Vagina (tissue), 2 donors: ENCODE measurements around the gene SHTN1. TPM values are rescaled to one million over a fixed set of nuclear protein-coding genes. Genes with fewer than 3 reads are reported as not detected.

Experiments
- DNase-seq, 2 donors: peaks; one replicate each; pipeline ENCODE4 v3.0.0-alpha.2; 2017; ENCODE audit errors: extremely low spot score in 2 of 2
- H3K27ac ChIP-seq: fragments of 200-600 bp; sonication (generic); one replicate; pipeline ENCODE4 v1.5.1; 2019
- H3K27me3 ChIP-seq: fragments of 200-600 bp; sonication (generic); one replicate; pipeline ENCODE4 v1.5.1; 2019
- H3K36me3 ChIP-seq, 2 donors: fragments of 200-600 bp; sonication (generic); one replicate each; pipeline ENCODE4 v1.5.1; 2017 to 2019
- H3K4me1 ChIP-seq: fragments of 200-600 bp; sonication (generic); one replicate; pipeline ENCODE4 v1.5.1; 2019
- H3K4me3 ChIP-seq, 2 donors: fragments of 200-600 bp; sonication (generic); 1 replicate in 1 of 2; 2 replicates in 1 of 2; pipeline ENCODE4 v1.5.1; 2016 to 2019
- H3K9me3 ChIP-seq: fragments of 200-600 bp; sonication (generic); one replicate; pipeline ENCODE4 v1.5.1; 2019
- POLR2A ChIP-seq, 2 donors: fragments of 450-650 bp; IDR thresholded peaks; one replicate each; pipeline ENCODE4 v1.6.1; 2017; ENCODE audit warnings: antibody characterized with exemption in 2 of 2, mild to moderate bottlenecking in 2 of 2, moderate library complexity in 2 of 2
- POLR2AphosphoS5 ChIP-seq, 2 donors: sonication (generic); formaldehyde crosslinking; IDR thresholded peaks; one replicate each; pipeline ENCODE4 v1.9.0; 2017; ENCODE audit warnings: antibody characterized with exemption in 2 of 2, mild to moderate bottlenecking in 2 of 2, low read depth in 1 of 2; ENCODE audit not compliant: insufficient read depth in 1 of 2
- intact Hi-C: fragments of 100-400 bp; cut with DNase I; formaldehyde crosslinking; loops from one replicate; pipeline ENCODE4 v1.15.1; 2023
- total RNA-seq: library from RNA; depleted of rRNA; stranded (reverse); fragments of >200 nt; gene quantifications from one replicate; pipeline ENCODE4 v1.2.3, GENCODE V29; 2016
- TF ChIP-seq, protein P1 (sequence below), 3 experiments: fragments of 450-650 bp in 2 of 3; fragments of 200-600 bp in 1 of 3; sonication (generic) in 1 of 3; IDR thresholded peaks; one replicate each; pipeline ENCODE4 v1.5.1; 2017 to 2019; ENCODE audit warnings: antibody characterized with exemption in 3 of 3, mild to moderate bottlenecking in 2 of 3, moderate library complexity in 2 of 3

Gene SHTN1
- total RNA-seq, 1 donor from 2014 or later = 7.4 TPM

DNA sequence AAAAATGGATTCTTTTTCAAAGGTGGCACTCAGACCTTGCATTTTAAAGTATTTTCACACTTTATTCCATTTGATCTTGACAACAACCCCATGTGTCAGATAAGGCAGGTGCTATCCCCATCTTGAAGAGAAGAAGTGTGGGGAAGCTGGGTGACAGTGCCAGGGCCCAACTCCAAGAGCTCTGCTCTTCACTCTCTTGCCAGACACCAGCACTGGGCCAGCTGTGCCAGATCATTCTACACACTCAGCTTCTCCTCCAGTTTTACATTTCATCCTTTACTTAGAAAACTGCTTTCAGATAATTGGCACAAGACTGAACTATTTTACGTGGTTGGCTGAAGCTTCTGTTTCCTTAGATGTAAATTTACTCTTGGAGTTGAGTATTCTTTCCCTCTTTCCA is 91.3 kb downstream of the SHTN1 start:
- H3K36me3 ChIP-seq = no peaks in the 10 kb centered on the region
- no peaks in the 10 kb centered on the region for H3K9me3 ChIP-seq
- H3K27me3 ChIP-seq = no peaks in the 10 kb centered on the region
- no peak for TF ChIP-seq POLR2A (IDR thresholded peaks at IDR 0.05)
- TF ChIP-seq, protein P1, sequence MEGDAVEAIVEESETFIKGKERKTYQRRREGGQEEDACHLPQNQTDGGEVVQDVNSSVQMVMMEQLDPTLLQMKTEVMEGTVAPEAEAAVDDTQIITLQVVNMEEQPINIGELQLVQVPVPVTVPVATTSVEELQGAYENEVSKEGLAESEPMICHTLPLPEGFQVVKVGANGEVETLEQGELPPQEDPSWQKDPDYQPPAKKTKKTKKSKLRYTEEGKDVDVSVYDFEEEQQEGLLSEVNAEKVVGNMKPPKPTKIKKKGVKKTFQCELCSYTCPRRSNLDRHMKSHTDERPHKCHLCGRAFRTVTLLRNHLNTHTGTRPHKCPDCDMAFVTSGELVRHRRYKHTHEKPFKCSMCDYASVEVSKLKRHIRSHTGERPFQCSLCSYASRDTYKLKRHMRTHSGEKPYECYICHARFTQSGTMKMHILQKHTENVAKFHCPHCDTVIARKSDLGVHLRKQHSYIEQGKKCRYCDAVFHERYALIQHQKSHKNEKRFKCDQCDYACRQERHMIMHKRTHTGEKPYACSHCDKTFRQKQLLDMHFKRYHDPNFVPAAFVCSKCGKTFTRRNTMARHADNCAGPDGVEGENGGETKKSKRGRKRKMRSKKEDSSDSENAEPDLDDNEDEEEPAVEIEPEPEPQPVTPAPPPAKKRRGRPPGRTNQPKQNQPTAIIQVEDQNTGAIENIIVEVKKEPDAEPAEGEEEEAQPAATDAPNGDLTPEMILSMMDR (IDR thresholded peaks at IDR 0.05) = no peak
- no peak for DNase-seq
- no peaks in the 10 kb centered on the region for H3K4me1 ChIP-seq
- no peak overlapping the region for H3K4me3 ChIP-seq
- H3K27ac ChIP-seq = no peak overlapping the region
- intact Hi-C loops = no loop called here

- no peak for DNase-seq
- Histone ChIP-seq H3K27ac (no peak overlapping the region), H3K27me3 (no peaks in the 10 kb centered on the region), H3K36me3 (no peaks in the 10 kb centered on the region), H3K9me3 (no peaks in the 10 kb centered on the region), H3K4me1 (no peaks in the 10 kb centered on the region), H3K4me3 (no peak overlapping the region)
- intact Hi-C loops = no loop called here
- TF ChIP-seq, protein P1 (IDR thresholded peaks at IDR 0.05) = no peak
- TF ChIP-seq POLR2A (IDR thresholded peaks at IDR 0.05) (no peak), POLR2AphosphoS5 (IDR thresholded peaks at IDR 0.05; ENCODE audit: insufficient read depth in 1 of 2, low read depth in 1 of 2) (no peak)
These were observed 92.8 kb downstream of the SHTN1 start for GRCh38 chr10:116912162-116912561.

- TF ChIP-seq POLR2A (IDR thresholded peaks at IDR 0.05) = no peak
- TF ChIP-seq, protein P1 (IDR thresholded peaks at IDR 0.05) = no peak
- Histone ChIP-seq H3K27ac (no peak overlapping the region), H3K27me3 (no peaks in the 10 kb centered on the region), H3K9me3 (no peaks in the 10 kb centered on the region), H3K4me1 (no peaks in the 10 kb centered on the region), H3K36me3 (no peaks in the 10 kb centered on the region), H3K4me3 (no peak overlapping the region)
- DNase-seq = no peak
- intact Hi-C loops = no loop called here
These were observed 94.1 kb downstream of the SHTN1 start for GRCh38 chr10:116910910-116911309.

- Histone ChIP-seq H3K27me3 (no peaks in the 10 kb centered on the region), H3K4me3 (no peak overlapping the region), H3K27ac (no peak overlapping the region), H3K9me3 (no peaks in the 10 kb centered on the region), H3K36me3 (no peaks in the 10 kb centered on the region), H3K4me1 (no peaks in the 10 kb centered on the region)
- no peak for DNase-seq
- TF ChIP-seq POLR2AphosphoS5 (IDR thresholded peaks at IDR 0.05; ENCODE audit: insufficient read depth in 1 of 2, low read depth in 1 of 2) = no peak
- TF ChIP-seq, protein P1 (IDR thresholded peaks at IDR 0.05) = no peak
- TF ChIP-seq POLR2A (IDR thresholded peaks at IDR 0.05) = no peak
- intact Hi-C loops = no loop called here
These were observed 95.7 kb downstream of the SHTN1 start for GRCh38 chr10:116909307-116909706.

DNA sequence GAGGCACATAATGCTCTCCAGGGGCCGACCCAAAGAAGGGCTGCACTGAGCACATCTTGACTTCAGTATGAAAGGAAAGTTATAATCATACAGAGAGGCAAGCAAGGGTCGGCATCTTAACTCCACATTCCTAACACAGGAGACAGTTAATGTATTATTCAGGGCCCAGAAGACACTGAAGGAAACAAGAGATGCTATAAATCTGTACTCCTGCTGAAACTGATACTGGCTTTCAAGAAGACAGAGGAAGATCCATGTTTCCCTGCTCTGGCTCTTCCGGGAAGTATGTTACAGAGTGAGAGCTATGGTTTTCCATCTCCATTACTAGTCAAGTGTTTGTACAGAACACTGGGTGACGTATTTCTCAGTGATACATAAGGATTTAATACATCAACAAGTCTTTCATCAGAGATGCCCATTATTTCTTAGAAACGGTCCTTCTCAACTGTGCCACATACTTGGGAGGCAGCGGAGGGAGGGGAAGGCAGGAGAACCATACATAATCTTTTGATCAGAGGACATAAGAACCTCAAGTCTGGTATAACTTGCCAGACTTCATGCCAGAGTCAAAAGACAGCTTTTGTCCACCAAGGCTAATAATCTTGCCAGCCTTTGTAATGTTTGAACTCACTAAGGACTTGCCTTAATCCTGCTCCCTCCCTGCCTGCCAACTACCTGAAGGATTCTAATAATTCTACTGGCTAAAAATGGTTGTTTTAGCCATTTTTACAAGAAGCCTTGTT is 97.6 kb downstream of the SHTN1 start:
- H3K9me3 ChIP-seq = no peaks in the 10 kb centered on the region
- no peaks in the 10 kb centered on the region for H3K36me3 ChIP-seq
- no peaks in the 10 kb centered on the region for H3K4me1 ChIP-seq
- H3K4me3 ChIP-seq = no peak overlapping the region
- TF ChIP-seq, protein P1 (IDR thresholded peaks at IDR 0.05) = no peak
- TF ChIP-seq POLR2A (IDR thresholded peaks at IDR 0.05) (no peak), POLR2AphosphoS5 (IDR thresholded peaks at IDR 0.05; ENCODE audit: insufficient read depth in 1 of 2, low read depth in 1 of 2) (no peak)
- no peak for DNase-seq
- intact Hi-C loops = no loop called here
- H3K27ac ChIP-seq = no peak overlapping the region
- H3K27me3 ChIP-seq = no peaks in the 10 kb centered on the region
